HepG2 (cell line): ENCODE results near the gene ZC3H18. TPM values are rescaled to one million over a fixed set of nuclear protein-coding genes. Genes with fewer than 3 reads are reported as not detected.

ENCODE experiments used
- AGO1 ChIP-seq: fragments of 200-400 bp; formaldehyde crosslinking; IDR thresholded peaks from 2 replicates; pipeline ENCODE4 v1.6.1; 2017; ENCODE audit warnings: mild to moderate bottlenecking, low read depth, low read length, moderate library complexity; ENCODE audit not compliant: poor library complexity, severe bottlenecking
- CCDC6 ChIP-seq: sonication (generic); formaldehyde crosslinking; IDR thresholded peaks from 2 replicates; pipeline ENCODE4 v1.8.1; 2022; ENCODE audit warnings: mild to moderate bottlenecking, missing genetic modification reagents, moderate library complexity
- DMAP1 ChIP-seq: IDR thresholded peaks from 2 replicates; pipeline ENCODE4 v1.6.1; 2016
- DNMT1 ChIP-seq: sonication (generic); formaldehyde crosslinking; IDR thresholded peaks from 2 replicates; pipeline ENCODE4 v1.5.1; 2020; ENCODE audit warnings: mild to moderate bottlenecking, missing genetic modification reagents
- ELF3 ChIP-seq: IDR thresholded peaks from 2 replicates; pipeline ENCODE4 v1.6.1; 2016; ENCODE audit warnings: missing genetic modification reagents, missing compliant biosample characterization
- HCFC1 ChIP-seq: fragments of 150-350 bp; IDR thresholded peaks from 2 replicates; pipeline ENCODE4 v1.6.1; 2014; ENCODE audit warnings: low read depth, low read length
- LCORL ChIP-seq, 2 experiments: fragments of 450-650 bp in 1 of 2; sonication (generic) in 1 of 2; formaldehyde crosslinking in 1 of 2; IDR thresholded peaks; 2 replicates each; pipeline versions ENCODE4 v1.5.0 to v1.6.1; 2017 to 2020; ENCODE audit warnings: antibody characterized with exemption in 1 of 2, missing genetic modification reagents in 1 of 2
- MYC ChIP-seq: sonication (generic); formaldehyde crosslinking; IDR thresholded peaks from 2 replicates; pipeline ENCODE4 v1.9.0; 2021; ENCODE audit warnings: missing genetic modification reagents, borderline replicate concordance
- RBFOX2 ChIP-seq: fragments of 200-400 bp; formaldehyde crosslinking; IDR thresholded peaks from 2 replicates; pipeline ENCODE4 v1.6.1; 2017; ENCODE audit warnings: low read depth, mild to moderate bottlenecking, low read length
- SMYD3 ChIP-seq: sonication (generic); formaldehyde crosslinking; IDR thresholded peaks from 2 replicates; pipeline ENCODE4 v1.8.1; 2023; ENCODE audit warnings: mild to moderate bottlenecking, missing genetic modification reagents
- ZBTB38 ChIP-seq: sonication (generic); formaldehyde crosslinking; IDR thresholded peaks from 2 replicates; pipeline ENCODE4 v1.5.1; 2020; ENCODE audit warnings: mild to moderate bottlenecking, missing genetic modification reagents
- ZFP1 ChIP-seq: IDR thresholded peaks from 2 replicates; pipeline ENCODE4 v1.6.1; 2016
- ZNF121 ChIP-seq: sonication (generic); formaldehyde crosslinking; IDR thresholded peaks from 2 replicates; pipeline ENCODE4 v1.5.0; 2020; ENCODE audit warnings: mild to moderate bottlenecking, missing genetic modification reagents
- ZNF124 ChIP-seq: sonication (generic); formaldehyde crosslinking; IDR thresholded peaks from 2 replicates; pipeline ENCODE4 v1.4.0; 2020; ENCODE audit warnings: missing genetic modification reagents
- ZNF160 ChIP-seq: sonication (generic); formaldehyde crosslinking; IDR thresholded peaks from 2 replicates; pipeline ENCODE4 v1.8.0; 2022; ENCODE audit warnings: mild to moderate bottlenecking, inconsistent platforms, missing genetic modification reagents
- ZNF235 ChIP-seq: sonication (generic); formaldehyde crosslinking; IDR thresholded peaks from 2 replicates; pipeline ENCODE4 v1.8.1; 2023; ENCODE audit warnings: mild to moderate bottlenecking, missing genetic modification reagents, borderline replicate concordance
- ZNF333 ChIP-seq: sonication (generic); formaldehyde crosslinking; IDR thresholded peaks from 2 replicates; pipeline ENCODE4 v1.4.0; 2020; ENCODE audit warnings: mild to moderate bottlenecking, missing genetic modification reagents, borderline replicate concordance
- ZNF510 ChIP-seq: sonication (generic); formaldehyde crosslinking; IDR thresholded peaks from 2 replicates; pipeline ENCODE4 v1.4.0; 2020; ENCODE audit warnings: low read depth, mild to moderate bottlenecking, missing genetic modification reagents
- ZNF512 ChIP-seq: sonication (generic); formaldehyde crosslinking; IDR thresholded peaks from 2 replicates; pipeline ENCODE4 v1.4.0; 2020; ENCODE audit warnings: mild to moderate bottlenecking, missing genetic modification reagents
- ZNF552 ChIP-seq: sonication (generic); formaldehyde crosslinking; IDR thresholded peaks from 2 replicates; pipeline ENCODE4 v1.9.0; 2022; ENCODE audit warnings: missing genetic modification reagents, mild to moderate bottlenecking, borderline replicate concordance
- ZNF598 ChIP-seq: sonication (generic); formaldehyde crosslinking; IDR thresholded peaks from 2 replicates; pipeline ENCODE4 v1.5.1; 2020; ENCODE audit warnings: mild to moderate bottlenecking, missing genetic modification reagents, borderline replicate concordance
- ZNF678 ChIP-seq: sonication (generic); formaldehyde crosslinking; IDR thresholded peaks from 2 replicates; pipeline ENCODE4 v1.4.0; 2020; ENCODE audit warnings: mild to moderate bottlenecking, missing genetic modification reagents
- ZNF710 ChIP-seq: sonication (generic); formaldehyde crosslinking; IDR thresholded peaks from 2 replicates; pipeline ENCODE4 v1.5.0; 2020; ENCODE audit warnings: mild to moderate bottlenecking, missing genetic modification reagents, borderline replicate concordance
- polyA plus RNA-seq, 8 experiments: library from polyadenylated mRNA; depleted of rRNA in 3 of 8; stranded (reverse) in 7 of 8; unstranded in 1 of 8; fragments of >200 nt; fragmentation: Illumina TruSeq in 4 of 8; extraction: Trizol in 4 of 8; gene quantifications; 2 replicates each; pipeline versions ENCODE4 v1.2.1 to v1.2.3, GENCODE V29; 2011 to 2016; ENCODE audit warnings: low read depth in 4 of 8, missing spikeins in 1 of 8, mixed read lengths in 1 of 8; ENCODE audit not compliant: insufficient read depth in 1 of 8
- total RNA-seq, 5 experiments: library from RNA; depleted of rRNA; stranded (reverse); fragments of >200 nt; fragmentation: Illumina TruSeq; extraction: Trizol; gene quantifications; 2 replicates each; pipeline ENCODE4 v1.2.3, GENCODE V29; 2016; ENCODE audit warnings: low read depth in 1 of 5
- TF ChIP-seq, protein P1 (sequence below): sonication (generic); formaldehyde crosslinking; IDR thresholded peaks from 2 replicates; pipeline ENCODE4 v1.4.0; 2020; ENCODE audit warnings: mild to moderate bottlenecking, missing genetic modification reagents
- TF ChIP-seq, protein P2 (sequence below): sonication (generic); formaldehyde crosslinking; IDR thresholded peaks from 2 replicates; pipeline ENCODE4 v1.4.0; 2020; ENCODE audit warnings: missing genetic modification reagents

The ZC3H18 gene
- total and polyA plus RNA-seq, 2 of the 13 experiments (the other 11 are each of a cell fraction or from before 2014, with no cell fraction given), result 11.2 to 27.4 TPM

- TF ChIP-seq CCDC6 (CRISPR knock-in tag) (no peak), MYC (CRISPR knock-in tag) (peak; percentile 34; the same call in 1 of the 2 replicates), ZNF124 (CRISPR knock-in tag) (no peak), ZFP1 (CRISPR knock-in tag) (no peak), ZNF598 (CRISPR knock-in tag) (no peak), ZBTB38 (CRISPR knock-in tag) (0 out of 2 replicates have a peak, but pooled peaks have one; percentile 27), ZNF333 (CRISPR knock-in tag) (no peak), HCFC1 (no peak), DMAP1 (CRISPR knock-in tag) (no peak), DNMT1 (CRISPR knock-in tag) (no peak), ZNF552 (CRISPR knock-in tag) (no peak), RBFOX2 (peak; percentile 76), ZNF512 (CRISPR knock-in tag) (no peak), ZNF678 (CRISPR knock-in tag) (no peak), ZNF235 (no peak), ZNF510 (CRISPR knock-in tag) (no peak), ZNF710 (CRISPR knock-in tag) (no peak), SMYD3 (CRISPR knock-in tag) (no peak), LCORL (IDR thresholded peaks at IDR 0.05) (no peak), LCORL (CRISPR knock-in tag; IDR thresholded peaks at IDR 0.05) (no peak), ZNF160 (CRISPR knock-in tag) (no peak), AGO1 (peak; percentile 63), ZNF121 (CRISPR knock-in tag) (0 out of 2 replicates have a peak, but pooled peaks have one; percentile 58), ELF3 (CRISPR knock-in tag) (no peak)
- TF ChIP-seq, protein P1, sequence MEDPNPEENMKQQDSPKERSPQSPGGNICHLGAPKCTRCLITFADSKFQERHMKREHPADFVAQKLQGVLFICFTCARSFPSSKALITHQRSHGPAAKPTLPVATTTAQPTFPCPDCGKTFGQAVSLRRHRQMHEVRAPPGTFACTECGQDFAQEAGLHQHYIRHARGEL, result no peak
- TF ChIP-seq, protein P2, sequence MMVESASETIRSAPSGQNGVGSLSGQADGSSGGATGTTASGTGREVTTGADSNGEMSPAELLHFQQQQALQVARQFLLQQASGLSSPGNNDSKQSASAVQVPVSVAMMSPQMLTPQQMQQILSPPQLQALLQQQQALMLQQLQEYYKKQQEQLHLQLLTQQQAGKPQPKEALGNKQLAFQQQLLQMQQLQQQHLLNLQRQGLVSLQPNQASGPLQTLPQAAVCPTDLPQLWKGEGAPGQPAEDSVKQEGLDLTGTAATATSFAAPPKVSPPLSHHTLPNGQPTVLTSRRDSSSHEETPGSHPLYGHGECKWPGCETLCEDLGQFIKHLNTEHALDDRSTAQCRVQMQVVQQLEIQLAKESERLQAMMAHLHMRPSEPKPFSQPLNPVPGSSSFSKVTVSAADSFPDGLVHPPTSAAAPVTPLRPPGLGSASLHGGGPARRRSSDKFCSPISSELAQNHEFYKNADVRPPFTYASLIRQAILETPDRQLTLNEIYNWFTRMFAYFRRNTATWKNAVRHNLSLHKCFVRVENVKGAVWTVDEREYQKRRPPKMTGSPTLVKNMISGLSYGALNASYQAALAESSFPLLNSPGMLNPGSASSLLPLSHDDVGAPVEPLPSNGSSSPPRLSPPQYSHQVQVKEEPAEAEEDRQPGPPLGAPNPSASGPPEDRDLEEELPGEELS (CRISPR knock-in tag), result no peak
These were observed 77.2 kb downstream of the ZC3H18 start (continued) for GRCh38 chr16:88647178-88648070.
